HG03342 (cell line): ENCODE measurements around the gene EPN1.
A peak's percentile ranks its signal among the peaks of the same experiment; 100 is the strongest.

Experiments used
- ATAC-seq: cut with Tn5 transposase; IDR thresholded peaks from one replicate; pipeline ENCODE4 v1.9.1; 2021; ENCODE audit warnings: mild to moderate bottlenecking, moderate library complexity; ENCODE audit not compliant: unreplicated experiment

Gene EPN1

DNA sequence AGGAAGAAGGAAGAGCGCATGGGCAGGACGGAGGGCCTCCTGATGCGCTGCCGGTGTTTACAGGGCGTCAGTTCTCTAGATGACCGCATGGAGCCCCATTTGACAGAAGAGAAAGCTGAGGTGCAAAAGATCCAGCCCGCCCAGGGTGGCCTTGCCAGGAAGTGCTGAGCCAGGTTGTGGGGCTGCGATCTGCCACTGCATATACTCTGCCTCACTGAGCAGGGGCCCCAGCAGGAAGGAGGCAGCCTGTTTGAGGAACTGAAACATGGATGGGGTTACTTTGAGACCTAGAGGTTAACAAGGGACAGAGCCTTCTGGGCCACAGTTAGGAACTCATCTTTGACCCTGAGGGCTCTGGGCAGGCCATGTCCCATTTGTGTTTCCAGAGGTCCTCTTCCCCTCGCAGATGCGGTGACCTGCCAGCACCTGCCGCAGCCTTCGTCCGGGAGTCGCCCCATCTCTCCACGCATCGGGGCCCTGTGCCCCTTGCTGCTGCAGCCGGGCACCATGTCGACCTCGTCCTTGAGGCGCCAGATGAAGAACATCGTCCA lies 3.2 kb downstream of the EPN1 start:
- peak; percentile 65 for ATAC-seq

DNA sequence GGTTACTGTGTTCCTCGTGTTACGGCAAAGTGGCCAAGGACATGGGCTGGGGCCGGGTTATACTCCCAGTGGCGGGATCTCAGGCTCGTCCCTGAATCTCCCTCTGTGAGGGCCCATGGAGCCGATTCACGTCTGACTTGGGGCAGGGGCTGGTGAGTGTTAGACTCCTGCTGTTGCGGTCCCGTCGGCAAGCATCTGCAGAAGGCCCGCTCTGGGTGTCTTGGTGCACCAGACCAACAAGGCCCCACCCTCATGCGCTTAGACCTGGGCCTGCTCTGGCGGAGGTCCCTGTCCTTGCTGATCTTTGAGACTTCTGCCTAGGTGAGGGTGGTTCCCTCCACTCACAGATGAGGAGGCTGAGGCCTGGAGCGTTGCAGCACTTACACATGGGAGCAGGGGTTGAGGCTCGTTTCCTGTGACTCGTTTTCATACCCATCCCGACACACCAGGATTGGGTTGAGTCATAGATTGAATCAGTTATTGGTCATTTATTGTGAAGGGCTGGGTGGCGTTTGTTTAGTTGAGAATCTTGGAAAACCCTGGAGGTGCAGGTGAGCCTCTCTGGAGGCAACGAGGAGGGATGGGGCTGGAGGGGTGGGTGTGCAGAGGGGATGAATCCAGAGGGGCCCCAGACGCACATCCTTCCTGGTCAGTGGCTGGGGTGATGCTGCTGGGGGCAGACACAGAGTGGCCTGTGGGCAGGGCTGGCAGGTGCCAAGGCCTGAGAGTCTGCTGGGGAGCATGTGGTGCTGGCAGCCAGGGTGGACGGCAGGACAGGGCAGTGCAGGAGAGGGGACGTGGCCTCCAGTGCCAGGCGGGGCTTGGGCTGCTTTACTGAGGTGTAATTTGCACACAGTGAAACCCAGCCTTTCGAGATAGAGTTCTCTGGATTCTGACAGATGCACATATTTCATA lies 4.6 kb downstream of the EPN1 start:
- ATAC-seq = no peak

DNA sequence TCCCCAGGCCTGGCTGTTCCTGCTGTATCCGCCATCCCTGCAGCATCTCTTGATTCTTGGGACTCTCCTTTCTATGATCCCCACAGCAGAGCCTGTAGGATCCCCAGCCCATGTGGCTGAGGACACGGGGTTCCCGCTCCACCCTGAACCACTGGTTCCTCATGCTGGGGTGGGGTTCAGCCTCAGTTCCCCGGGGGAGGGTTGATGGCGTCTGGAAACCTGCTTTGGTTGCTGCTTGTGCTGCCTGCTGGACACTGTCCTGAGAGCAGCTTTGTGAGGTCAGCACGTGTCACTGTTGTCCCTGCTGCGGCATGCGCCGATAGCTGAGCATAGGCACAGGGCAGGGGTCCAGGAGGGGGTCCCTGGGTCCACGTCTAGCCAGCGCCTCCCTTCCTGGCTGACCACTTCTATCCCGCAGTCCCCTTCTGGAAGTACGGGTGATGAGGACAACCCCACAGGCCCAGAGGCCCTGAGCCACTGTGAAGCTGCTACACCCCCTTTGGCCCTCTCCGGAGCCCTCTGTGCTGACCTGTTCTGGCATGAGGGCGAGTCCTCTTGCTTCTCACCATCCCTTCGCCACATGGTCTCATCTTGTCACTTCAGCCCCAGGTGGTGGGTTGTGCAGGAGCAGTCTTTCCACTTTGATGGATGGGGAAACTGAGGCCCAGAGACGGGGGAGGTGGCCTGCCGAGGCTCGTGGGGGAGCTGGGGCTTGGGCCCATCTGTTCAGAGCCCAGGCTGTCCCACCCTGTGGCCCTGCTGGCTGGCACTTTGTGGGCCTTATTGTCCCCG lies 5.5 kb downstream of the EPN1 start:
- ATAC-seq = no peak

DNA sequence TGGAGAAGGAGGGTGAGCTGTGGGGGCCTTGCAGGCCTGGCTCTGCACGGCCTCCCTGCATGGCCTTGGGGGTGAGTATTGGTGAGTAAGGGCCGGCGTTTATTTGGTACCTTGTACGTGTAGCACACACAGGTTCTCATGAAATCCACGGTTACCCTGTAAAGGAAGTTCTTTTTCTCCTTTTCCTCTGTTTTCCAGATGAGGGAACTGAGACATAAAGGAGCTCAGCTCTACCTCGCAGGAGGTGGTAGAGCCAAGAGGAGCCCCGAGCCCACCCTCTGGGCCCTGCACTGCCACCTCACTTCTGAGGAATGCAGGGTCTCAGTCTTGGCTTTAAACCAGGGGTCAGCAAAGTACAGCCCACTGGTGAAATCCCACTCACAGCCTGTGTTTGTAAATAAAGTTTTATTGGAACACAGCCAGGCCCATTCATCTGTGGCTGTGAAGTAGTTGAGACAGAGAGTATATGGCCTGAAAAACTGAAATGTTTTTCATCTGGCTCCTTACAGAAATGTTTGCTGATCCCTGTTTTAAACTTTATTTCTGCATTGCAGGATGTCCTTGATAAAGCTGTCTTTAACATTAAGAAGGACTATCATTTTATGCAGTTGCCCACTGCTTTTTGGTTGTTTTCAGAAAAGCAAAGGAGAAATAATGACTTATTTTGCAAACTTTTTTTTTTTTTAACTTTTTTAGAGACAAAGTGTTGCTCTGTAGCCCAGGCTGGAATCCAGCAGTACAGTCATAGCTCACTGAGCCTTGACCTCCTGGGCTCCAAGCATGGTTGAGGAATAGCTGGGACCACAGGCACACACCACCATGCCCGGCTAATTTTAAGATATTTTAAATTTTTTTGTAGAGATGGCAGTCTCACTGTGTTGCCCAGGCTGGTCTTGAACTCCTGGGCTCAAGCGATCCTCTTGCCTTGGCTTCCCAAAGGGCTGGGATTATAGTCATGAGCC lies 6.4 kb downstream of the EPN1 start:
- no peak for ATAC-seq

DNA sequence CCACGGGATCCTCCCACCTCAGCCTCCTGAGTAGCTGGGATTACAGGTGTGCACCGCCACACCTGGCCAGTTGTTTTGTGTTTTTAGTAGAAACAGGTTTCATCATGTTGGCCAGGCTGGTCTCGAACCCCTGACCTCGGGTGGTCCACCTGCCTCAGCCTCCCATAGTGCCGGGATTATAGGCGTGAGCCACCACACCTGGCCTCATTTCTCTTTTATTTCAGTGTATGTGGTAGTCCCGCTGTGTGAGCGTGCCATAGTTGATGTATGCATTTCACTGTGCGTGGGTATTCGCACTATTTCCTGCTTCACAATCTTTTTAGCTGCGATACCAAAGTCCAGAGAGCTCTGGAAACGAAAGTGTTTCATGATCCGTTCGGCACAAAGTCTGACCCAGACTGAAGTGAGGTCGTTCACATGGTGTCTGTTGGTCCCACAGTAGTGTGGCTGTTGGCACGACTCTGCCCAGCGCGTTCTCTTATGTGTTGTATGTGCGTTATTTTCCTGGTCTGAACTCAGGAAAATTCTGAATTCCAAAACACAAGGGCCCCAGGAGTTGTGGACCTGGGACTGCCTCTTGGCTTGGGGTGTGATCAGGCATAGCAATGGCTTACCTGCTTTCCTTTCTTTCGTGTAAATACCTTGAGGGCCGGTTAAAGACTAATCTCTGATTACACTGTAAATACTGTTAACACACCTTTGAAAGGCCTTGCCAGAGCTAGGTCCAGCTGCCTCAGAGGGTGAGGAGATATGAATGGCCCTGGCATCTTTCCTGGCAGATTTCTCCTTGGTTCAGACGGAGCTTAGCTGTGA lies 8.6 kb downstream of the EPN1 start:
- ATAC-seq = no peak

DNA sequence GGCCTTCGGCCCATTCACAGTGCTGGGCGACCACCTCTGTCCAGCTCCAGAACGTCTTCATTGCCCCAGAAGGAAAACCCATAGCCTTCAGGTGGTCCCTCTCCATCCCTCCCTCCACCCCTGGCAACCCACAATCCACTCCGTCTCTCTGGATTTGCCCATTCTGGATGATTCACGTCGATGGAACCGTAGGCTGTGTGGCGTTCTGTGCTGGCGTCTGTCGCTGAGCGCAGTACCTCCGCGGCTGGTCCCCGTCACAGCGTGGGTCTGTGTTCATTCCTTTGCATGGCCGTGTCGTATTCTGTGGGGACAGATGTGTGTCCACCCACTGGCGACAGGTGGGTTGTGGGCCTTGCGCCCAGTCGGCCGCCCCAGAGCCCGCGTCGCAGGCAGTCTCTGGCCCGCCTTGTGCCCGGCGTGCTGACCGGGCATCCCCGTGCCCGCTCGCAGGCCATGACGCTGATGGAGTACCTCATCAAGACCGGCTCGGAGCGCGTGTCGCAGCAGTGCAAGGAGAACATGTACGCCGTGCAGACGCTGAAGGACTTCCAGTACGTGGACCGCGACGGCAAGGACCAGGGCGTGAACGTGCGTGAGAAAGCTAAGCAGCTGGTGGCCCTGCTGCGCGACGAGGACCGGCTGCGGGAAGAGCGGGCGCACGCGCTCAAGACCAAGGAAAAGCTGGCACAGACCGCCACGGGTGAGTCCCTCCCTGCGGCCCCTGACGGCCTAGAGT lies 10.1 kb downstream of the EPN1 start:
- no peak for ATAC-seq

DNA sequence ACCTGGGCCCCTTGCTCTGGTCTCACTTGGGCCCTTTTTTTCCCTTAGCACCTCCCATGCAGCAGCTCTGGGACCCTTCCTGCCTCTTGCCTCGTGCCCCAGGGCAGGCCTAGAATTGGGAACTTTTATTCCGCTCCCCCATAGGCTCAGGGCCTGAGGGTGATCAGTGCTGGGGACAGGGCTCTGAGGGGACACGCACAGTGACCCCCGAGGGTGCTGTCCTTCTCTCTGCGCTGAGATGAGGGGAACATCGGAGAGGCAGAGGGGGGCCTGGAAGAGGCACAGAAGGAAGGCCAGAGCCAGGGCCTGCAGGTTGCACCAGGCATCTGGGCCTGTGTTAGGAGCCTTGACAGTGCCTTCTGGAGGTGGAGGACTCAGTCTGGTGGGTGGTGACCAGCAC lies 10.8 kb downstream of the EPN1 start:
- ATAC-seq = no peak

DNA sequence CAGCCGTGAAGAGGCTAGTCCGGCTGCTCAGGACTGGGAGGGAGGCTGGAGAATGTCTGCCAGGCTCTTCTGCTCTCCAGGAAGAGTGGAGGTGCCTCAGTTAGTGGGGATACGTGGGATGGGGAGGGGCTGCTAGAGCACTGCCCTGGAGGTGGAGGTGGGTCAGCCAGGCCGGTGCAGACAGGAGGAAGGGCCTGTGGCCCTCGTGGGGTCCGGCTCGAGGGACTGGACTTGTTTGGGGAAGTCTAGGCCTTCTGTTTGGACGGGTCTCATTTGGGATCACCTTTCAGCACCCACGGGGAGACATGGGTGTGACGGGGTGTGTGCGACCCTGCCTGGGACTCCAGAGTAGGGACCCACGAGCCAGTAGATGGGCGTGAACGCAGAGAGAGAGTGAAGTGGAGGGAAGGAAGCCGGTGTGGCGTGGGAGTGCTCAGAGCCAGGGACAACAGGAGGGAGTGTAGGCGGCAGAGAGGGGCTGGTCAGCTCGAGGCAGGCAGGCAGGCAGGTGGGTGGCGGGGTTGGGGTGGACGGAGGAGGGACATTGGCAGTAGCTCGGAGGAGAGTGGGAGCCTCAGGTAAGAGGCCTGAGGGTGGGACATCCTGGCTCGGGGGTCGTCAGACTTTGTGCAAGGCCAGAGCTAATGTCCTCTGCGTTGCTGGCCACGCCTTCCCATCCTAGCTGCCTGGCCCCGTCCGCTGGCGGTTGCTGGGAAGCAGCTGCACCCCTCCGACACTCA lies 11.5 kb downstream of the EPN1 start:
- no peak for ATAC-seq

DNA sequence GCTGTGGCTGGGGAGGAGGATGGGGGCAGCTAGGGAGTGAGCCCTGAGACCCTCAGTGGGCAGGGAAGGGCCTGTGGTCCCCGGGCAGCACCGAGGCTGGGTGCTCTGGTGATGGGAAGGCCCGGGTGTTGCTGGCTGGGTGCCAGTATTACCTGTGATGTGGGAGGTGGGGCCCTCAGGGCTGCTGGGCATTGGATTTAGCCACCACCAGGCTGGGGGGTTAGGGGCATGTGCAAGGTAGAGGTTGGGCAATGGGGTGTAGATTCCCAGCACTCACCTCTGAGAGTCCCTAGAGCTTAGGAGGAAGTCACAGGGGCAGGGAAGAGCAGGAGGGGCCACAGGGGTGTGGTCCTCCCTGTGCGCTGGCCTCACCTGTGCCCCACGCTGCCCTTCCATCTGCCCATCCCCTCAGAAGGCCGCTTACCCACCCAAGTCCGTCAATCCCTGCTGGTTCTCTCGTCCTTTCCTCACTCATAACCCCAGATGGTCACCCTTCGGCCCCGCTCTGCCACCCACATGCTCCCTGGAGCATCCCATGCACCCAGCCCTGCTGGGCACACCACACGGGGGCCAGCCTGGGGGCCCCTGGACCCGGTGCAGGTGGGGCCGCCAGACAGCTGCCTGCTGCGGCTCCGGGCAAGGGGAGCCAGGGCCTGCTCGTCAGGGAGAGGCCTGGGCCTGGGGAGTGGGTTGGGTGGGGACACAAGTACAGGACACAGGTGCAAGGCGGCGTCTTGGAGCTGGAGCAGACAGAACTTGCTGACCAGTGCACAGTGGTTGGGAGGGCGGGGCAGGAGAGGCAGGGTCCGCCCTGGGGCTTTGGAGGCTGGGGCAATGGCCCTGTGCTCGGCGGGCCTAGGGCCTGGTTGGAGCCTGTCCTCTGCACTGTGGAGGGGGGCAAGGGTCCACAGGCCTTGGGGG lies 12.5 kb downstream of the EPN1 start:
- ATAC-seq = no peak

DNA sequence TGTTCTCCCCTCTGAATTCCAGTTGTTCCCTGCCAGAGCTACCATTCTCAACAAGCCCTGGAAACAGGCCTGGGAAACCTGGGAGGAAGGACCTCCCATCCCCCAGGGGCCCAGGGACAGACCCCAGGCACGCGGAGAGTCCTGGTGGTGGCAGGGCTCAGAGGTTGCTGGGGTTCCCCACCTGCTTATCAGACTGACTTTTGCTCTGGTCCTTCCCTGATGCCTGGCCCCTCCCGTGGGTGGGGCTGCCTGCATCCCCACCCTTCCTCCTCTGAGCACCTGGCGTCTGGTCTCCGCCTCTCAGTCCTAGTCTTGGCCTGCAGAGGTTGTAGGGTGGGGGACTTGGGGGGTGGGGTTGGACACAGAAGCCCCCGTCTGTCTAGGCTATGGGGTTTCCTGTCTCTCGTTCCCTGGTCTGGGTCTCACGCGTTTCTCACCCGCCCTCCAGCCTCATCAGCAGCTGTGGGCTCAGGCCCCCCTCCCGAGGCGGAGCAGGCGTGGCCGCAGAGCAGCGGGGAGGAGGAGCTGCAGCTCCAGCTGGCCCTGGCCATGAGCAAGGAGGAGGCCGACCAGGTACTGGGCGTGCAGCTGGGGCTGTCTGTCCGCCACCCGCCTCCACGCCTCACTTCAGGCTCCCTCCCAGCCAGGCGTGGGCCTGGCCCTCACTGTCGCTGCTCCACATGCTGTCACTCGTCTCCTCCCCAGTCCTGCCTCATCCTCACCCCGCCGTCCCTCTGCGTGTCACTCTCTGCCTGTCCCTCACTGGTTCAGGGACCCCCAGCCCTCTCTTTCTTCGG lies 13.6 kb downstream of the EPN1 start:
- no peak for ATAC-seq

DNA sequence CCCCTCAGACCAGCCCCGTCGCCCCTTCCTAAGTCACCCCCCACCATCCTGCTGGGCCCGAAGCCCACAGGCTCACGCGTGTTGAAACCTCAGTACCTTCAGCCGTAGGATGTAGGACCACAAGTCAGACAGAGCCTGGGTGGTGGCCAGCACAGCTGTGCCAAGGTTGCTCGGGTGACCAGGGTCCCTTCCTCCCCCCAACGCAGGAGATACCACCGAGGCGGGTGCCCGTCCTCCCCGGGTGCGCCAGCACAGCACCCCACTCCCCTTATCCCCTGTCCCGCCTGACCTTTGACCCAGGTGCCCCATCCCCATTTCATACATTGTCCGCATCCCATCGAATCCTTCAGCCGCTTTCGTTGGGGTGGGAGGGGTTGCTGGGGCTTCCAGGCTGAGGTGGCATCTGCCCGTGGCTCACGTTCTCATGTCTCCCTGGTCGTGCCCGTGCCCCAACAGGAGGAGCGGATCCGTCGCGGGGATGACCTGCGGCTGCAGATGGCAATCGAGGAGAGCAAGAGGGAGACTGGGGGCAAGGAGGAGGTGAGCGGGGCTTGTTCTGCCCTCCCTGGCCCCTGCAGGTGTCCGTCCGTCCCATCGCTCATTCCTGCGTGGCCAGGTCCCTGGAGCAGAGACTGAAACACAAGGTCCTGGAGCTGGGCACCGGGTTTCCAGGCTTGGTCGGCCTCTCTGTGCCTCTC lies 14.5 kb downstream of the EPN1 start:
- no peak for ATAC-seq

DNA sequence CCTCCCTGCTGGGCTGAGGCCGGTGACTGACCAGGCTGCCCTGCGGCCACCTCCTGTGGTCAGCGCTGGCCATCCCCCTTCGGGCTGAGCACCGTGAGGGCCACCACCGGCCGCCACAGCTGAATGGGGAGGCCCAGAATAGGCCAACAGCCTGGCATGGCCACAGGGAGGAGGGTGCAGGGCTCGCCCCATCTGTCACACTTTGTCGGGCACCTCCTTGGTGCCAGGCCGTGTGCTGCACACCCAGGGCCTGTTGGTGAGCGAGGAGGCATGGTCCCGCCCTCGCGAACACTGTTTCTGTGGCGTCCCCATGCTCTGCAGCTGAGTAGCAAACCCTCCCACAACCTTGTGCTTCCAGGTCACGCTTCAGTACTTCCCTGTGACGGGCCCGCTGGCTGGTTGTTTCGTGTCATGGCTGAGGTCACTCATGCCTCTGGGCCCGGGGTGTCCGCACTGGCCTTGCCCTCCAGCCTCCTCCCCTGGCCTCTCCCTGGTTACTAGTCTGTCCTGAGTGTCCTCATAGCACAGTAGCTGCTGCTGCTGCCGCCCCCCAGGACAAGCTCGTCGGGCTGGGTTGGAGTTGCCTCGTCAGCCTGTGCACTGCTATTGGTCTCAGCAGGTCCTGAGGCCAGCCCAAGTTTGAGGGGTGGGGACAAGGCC lies 15.2 kb downstream of the EPN1 start:
- no peak for ATAC-seq

DNA sequence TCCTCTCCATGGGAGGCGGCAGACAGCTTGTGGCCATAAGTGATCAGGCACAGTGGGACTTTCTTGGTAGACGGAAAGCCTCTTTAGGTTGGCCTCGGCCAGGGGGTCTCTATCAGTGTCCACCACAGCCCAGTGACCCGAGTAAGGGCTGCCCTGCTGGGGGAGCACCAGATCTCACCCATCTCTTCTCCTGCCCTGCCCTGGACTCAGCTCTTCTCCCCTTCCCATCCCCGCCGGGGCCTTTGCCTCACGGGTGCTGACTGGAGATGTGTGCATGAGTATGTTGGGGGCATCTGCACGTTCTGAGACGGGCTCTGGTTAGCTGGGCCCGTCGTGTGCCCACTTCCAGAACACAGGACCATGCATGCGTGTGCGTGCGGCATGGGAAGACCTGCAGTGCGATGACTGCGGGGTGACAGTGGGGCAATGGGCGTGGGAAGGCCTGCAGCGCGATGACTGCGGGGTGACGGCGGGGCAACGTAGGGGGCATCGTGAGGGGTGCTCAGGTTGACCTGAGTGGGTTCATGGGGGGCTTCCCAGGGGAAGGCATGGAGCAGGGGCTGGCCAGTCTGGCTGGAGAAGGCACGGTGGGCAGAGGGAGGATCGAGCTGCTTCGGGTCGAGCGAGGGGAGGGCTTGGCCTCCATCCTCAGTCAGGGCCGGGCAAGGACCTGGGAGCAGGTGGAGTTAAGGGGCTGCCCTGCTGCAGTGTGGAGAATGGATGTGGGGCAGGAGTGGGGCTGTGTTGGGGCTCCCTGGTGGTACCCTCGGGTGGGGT lies 15.9 kb downstream of the EPN1 start:
- ATAC-seq = no peak

DNA sequence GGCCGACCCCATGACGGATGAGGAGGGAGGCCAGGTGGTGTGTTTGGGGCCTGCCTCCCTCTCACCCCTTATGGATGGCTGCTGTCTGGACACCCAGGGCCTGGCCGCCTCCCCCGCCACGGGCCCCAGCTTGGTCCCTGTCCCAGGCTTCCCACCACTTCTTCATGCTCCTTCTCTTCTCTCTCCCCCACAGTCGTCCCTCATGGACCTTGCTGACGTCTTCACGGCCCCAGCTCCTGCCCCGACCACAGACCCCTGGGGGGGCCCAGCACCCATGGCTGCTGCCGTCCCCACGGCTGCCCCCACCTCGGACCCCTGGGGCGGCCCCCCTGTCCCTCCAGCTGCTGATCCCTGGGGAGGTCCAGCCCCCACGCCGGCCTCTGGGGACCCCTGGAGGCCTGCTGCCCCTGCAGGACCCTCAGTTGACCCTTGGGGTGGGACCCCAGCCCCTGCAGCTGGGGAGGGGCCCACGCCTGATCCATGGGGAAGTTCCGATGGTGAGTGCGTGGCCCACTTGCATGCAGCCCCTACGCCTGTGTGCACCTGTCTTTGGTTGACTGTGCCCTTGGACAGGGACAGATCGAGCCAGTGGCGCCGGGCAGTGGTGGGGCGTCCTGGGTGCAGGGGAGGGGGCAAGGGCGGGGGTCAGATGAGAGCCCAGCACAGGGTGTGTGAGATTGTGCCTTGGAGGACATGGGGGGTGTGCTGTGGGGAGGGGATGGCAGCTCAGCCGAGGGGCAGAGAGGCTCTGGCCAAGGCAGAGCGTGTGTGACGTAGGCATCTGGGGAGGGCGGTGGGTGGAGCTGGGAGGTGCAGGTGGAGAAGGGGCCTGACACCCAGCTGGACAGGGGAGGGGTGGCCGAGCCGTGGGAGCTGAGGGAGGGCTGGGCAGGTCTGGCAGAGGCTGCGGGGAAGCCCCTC lies 16.8 kb downstream of the EPN1 start:
- ATAC-seq = no peak
